MM.1S (cell line): Measurements from ENCODE around the gene PFN3.

ENCODE experiments used
- DNase-seq: peaks from one replicate; pipeline ENCODE4 v3.0.0-alpha.2; 2015
- H2AFZ ChIP-seq: fragments of 300-600 bp; sonication (generic); 2 replicates; pipeline ENCODE4 v1.6.0; 2016; ENCODE audit warnings: antibody characterized with exemption, low read length
- H3F3A ChIP-seq: fragments of 300-600 bp; sonication (generic); 2 replicates; pipeline ENCODE4 v1.6.1; 2016; ENCODE audit warnings: mild to moderate bottlenecking, antibody characterized with exemption, low read length, moderate library complexity, mixed read lengths; ENCODE audit not compliant: insufficient read depth
- H3K27ac ChIP-seq: fragments of 300-600 bp; sonication (generic); 2 replicates; pipeline ENCODE4 v1.5.1; 2016; ENCODE audit warnings: mild to moderate bottlenecking, low read length
- H3K27me3 ChIP-seq: fragments of 300-600 bp; sonication (generic); replicated peaks from 2 replicates; pipeline ENCODE4 v1.6.0; 2016; ENCODE audit warnings: low read length; ENCODE audit not compliant: insufficient read depth
- H3K36me3 ChIP-seq: fragments of 300-600 bp; sonication (generic); replicated peaks from 2 replicates; pipeline ENCODE4 v1.6.1; 2016; ENCODE audit warnings: mild to moderate bottlenecking, low read length, mixed read lengths; ENCODE audit not compliant: insufficient read depth
- H3K4me1 ChIP-seq: fragments of 300-600 bp; sonication (generic); 2 replicates; pipeline ENCODE4 v1.6.1; 2016; ENCODE audit warnings: low read length, mixed read lengths
- H3K4me2 ChIP-seq: fragments of 300-600 bp; sonication (generic); 2 replicates; pipeline ENCODE4 v1.6.0; 2016; ENCODE audit warnings: low read depth, low read length
- H3K4me3 ChIP-seq: fragments of 300-600 bp; sonication (generic); 2 replicates; pipeline ENCODE4 v1.5.1; 2016; ENCODE audit warnings: low read length, mixed read lengths
- H3K79me2 ChIP-seq: fragments of 300-600 bp; sonication (generic); 2 replicates; pipeline ENCODE4 v1.6.1; 2016; ENCODE audit warnings: mixed run types, low read length, mixed read lengths
- H3K9ac ChIP-seq: fragments of 300-600 bp; sonication (generic); 2 replicates; pipeline ENCODE4 v1.6.1; 2016; ENCODE audit warnings: low read length, mixed read lengths
- H3K9me2 ChIP-seq: fragments of 300-600 bp; sonication (generic); replicated peaks from 2 replicates; pipeline ENCODE4 v1.6.1; 2016; ENCODE audit warnings: mild to moderate bottlenecking, low read length, mixed read lengths; ENCODE audit not compliant: insufficient read depth
- H3K9me3 ChIP-seq: fragments of 300-600 bp; sonication (generic); replicated peaks from 2 replicates; pipeline ENCODE4 v1.6.1; 2016; ENCODE audit warnings: mild to moderate bottlenecking, low read length, mixed read lengths; ENCODE audit not compliant: insufficient read depth
- H4K20me1 ChIP-seq: fragments of 300-600 bp; sonication (generic); 2 replicates; pipeline ENCODE4 v1.6.1; 2016; ENCODE audit warnings: mild to moderate bottlenecking, low read length, moderate library complexity, mixed read lengths; ENCODE audit not compliant: insufficient read depth
- CTCF ChIP-seq: fragments of 300-600 bp; sonication (generic); IDR thresholded peaks from 2 replicates; pipeline ENCODE4 v1.5.1; 2016; ENCODE audit warnings: antibody characterized with exemption, low read length, mixed read lengths
- EZH2 ChIP-seq: fragments of 300-600 bp; sonication (generic); optimal IDR thresholded peaks from 2 replicates; pipeline ENCODE3; 2017; ENCODE audit warnings: low read depth, mild to moderate bottlenecking, antibody characterized with exemption, low read length, mixed read lengths
- EZH2phosphoT487 ChIP-seq: fragments of 300-600 bp; sonication (generic); IDR thresholded peaks from 2 replicates; pipeline ENCODE4 v1.6.1; 2018; ENCODE audit warnings: antibody characterized with exemption, low read length

Gene PFN3

DNA sequence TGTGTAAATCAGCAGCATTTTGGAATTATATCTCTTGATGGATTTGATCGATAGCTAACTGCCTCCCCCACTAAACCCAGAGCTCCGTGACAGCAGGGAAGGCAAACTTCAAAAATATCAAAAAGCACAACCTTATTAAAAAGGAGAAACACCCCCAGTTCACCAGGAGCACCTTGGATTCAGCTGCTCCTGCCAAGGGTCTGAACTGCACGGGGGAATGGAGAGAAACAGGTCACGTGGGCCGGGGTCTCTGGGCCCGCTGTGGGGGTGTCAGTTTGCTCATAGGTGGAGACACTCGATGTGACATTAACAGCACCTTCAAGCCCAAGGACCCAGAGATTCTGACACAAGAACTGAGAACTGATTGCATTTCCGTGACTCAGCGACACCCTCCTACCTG lies 17.3 kb downstream of the PFN3 start:
- Histone ChIP-seq H3K79me2 (no peaks in the 10 kb centered on the region), H3F3A (no peaks in the 10 kb centered on the region), H3K27ac (no peak overlapping the region), H3K4me2 (no peak overlapping the region), H2AFZ (no peak overlapping the region), H3K27me3 (peaks cover 27% of the 10 kb centered on the region), H4K20me1 (no peaks in the 10 kb centered on the region), H3K9me2 (no peaks in the 10 kb centered on the region), H3K9me3 (no peaks in the 10 kb centered on the region), H3K36me3 (no peaks in the 10 kb centered on the region), H3K4me3 (no peak overlapping the region), H3K4me1 (no peaks in the 10 kb centered on the region), H3K9ac (no peak overlapping the region)
- TF ChIP-seq CTCF (no peak), EZH2phosphoT487 (no peak)
- DNase-seq: no peak

- Histone ChIP-seq H3K27me3 (peaks cover 27% of the 10 kb centered on the region), H3K4me1 (no peaks in the 10 kb centered on the region), H2AFZ (no peak overlapping the region), H3K4me2 (no peak overlapping the region), H3K27ac (no peak overlapping the region), H3K9ac (no peak overlapping the region), H3K9me3 (no peaks in the 10 kb centered on the region), H4K20me1 (no peaks in the 10 kb centered on the region), H3K36me3 (no peaks in the 10 kb centered on the region), H3K9me2 (no peaks in the 10 kb centered on the region), H3K4me3 (no peak overlapping the region), H3K79me2 (no peaks in the 10 kb centered on the region), H3F3A (no peaks in the 10 kb centered on the region)
- DNase-seq: peak; percentile 30
- TF ChIP-seq EZH2: no peak
- peak; percentile 32 for TF ChIP-seq CTCF
- no peak for TF ChIP-seq EZH2phosphoT487
These were observed 17.9 kb downstream of the PFN3 start for GRCh38 chr5:177382423-177383029.

- H3K36me3 ChIP-seq: no peaks in the 10 kb centered on the region
- H3K9ac ChIP-seq: no peak overlapping the region
- no peak overlapping the region for H2AFZ ChIP-seq
- peaks cover 21% of the 10 kb centered on the region for H3K27me3 ChIP-seq
- no peak overlapping the region for H3K4me3 ChIP-seq
- H3K4me1 ChIP-seq: no peaks in the 10 kb centered on the region
- no peaks in the 10 kb centered on the region for H3K9me3 ChIP-seq
- no peaks in the 10 kb centered on the region for H3F3A ChIP-seq
- H4K20me1 ChIP-seq: no peaks in the 10 kb centered on the region
- DNase-seq: no peak
- no peak overlapping the region for H3K27ac ChIP-seq
- no peak overlapping the region for H3K4me2 ChIP-seq
- TF ChIP-seq CTCF: no peak
- no peak for TF ChIP-seq EZH2phosphoT487
- no peak for TF ChIP-seq EZH2
- H3K9me2 ChIP-seq: no peaks in the 10 kb centered on the region
- H3K79me2 ChIP-seq: no peaks in the 10 kb centered on the region
These were observed 19.7 kb downstream of the PFN3 start for GRCh38 chr5:177380805-177381126.
